K562 treated with DMSO at 1 percent for 12 hours (cell line): ENCODE data around the gene ZKSCAN2. TPM values are rescaled to one million over a fixed set of nuclear protein-coding genes. Genes with fewer than 3 reads are reported as not detected.

Experiments
- total RNA-seq: library from RNA; unstranded; fragments of 300-600 nt; gene quantifications from 2 replicates; pipeline ENCODE4 v1.2.3, GENCODE V29; 2022; ENCODE audit not compliant: insufficient read depth

The ZKSCAN2 gene
- total RNA-seq: 1.7 and 6.3 TPM in 2 replicates

DNA sequence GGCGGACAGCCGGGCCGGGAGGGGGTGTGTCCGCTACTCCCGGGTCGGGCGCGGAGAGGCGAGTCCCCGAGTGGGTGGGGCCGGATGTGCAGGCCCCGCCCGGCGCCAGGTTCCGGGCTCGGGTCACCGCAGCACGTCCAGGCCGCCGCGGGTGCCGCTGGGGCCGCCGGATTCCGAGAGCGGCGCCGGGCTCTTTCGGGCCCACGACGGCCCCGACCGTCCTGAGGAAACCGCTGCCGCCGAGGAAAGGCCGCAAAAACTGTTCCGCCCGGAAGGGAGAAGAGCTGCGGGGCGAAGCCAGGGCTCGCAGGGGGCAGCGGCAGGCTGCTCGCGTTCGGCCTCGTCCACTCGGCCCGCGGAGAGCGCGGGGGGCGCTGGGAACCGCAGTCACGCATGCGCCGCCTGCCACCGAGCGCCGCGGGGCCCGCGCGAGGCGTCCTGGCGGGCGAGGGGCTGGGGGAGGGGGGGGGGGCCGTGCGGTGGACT lies at the start of gene ZKSCAN2:
Gene ZKSCAN2, minus strand, starts transcription at position 376 of the 486 bp plus-strand sequence. CDS start 718 bp downstream, outside the sequence.

Other genes starting within 250 kb of the ZKSCAN2 start
- gene ARHGAP17, start 242.5 kb downstream of the ZKSCAN2 start, total RNA-seq: 17.2 and 34.7 TPM in 2 replicates
- 57.3 and 72.4 TPM in 2 replicates for gene LCMT1, start 146.1 kb downstream of the ZKSCAN2 start, total RNA-seq
- gene AQP8, start 40.9 kb downstream of the ZKSCAN2 start, total RNA-seq: not detected in 2 replicates